Esophagus muscularis mucosa (tissue), 3 donors: Measurements from ENCODE around the gene PHOSPHO2.

Source experiments
- POLR2A ChIP-seq: fragments of 450-650 bp; IDR thresholded peaks from one replicate; pipeline ENCODE4 v1.6.1; 2017; ENCODE audit warnings: antibody characterized with exemption, moderate library complexity, mild to moderate bottlenecking, low read depth
- TF ChIP-seq, protein P1 (sequence below), 3 experiments: fragments of 200-600 bp in 2 of 3; fragments of 450-650 bp in 1 of 3; sonication (generic) in 2 of 3; IDR thresholded peaks; one replicate each; pipeline ENCODE4 v1.5.1; 2017 to 2019; ENCODE audit warnings: antibody characterized with exemption in 3 of 3, mild to moderate bottlenecking in 2 of 3, moderate library complexity in 1 of 3

DNA sequence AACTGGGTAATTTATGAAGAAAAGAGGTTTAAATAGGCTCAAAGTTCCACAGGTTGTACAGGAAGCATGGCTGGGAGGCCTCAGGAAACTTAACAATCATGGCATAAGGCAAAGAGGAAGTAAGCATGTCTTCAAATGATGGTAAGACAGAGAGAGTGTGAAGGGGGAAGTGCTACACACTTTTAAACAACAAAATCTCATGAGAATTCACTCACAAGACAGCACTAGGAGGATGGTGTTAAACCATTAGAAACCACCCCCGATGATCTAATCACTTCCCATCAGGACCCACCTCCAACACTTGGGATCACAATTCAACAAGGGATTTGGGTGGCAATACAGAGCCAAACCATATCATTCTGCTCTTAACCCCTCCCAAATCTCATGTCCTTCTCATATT lies 34.9 kb upstream of the PHOSPHO2 start:
- TF ChIP-seq, protein P1, sequence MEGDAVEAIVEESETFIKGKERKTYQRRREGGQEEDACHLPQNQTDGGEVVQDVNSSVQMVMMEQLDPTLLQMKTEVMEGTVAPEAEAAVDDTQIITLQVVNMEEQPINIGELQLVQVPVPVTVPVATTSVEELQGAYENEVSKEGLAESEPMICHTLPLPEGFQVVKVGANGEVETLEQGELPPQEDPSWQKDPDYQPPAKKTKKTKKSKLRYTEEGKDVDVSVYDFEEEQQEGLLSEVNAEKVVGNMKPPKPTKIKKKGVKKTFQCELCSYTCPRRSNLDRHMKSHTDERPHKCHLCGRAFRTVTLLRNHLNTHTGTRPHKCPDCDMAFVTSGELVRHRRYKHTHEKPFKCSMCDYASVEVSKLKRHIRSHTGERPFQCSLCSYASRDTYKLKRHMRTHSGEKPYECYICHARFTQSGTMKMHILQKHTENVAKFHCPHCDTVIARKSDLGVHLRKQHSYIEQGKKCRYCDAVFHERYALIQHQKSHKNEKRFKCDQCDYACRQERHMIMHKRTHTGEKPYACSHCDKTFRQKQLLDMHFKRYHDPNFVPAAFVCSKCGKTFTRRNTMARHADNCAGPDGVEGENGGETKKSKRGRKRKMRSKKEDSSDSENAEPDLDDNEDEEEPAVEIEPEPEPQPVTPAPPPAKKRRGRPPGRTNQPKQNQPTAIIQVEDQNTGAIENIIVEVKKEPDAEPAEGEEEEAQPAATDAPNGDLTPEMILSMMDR (IDR thresholded peaks at IDR 0.05), result no peak
- no peak for TF ChIP-seq POLR2A
